ENCODE measurements around the gene NACA. TPM values are rescaled to one million over a fixed set of nuclear protein-coding genes. Genes with fewer than 3 reads are reported as not detected.

The NACA gene
- polyA plus RNA-seq, 1 of the 3 experiments (the other 2 are of a cell fraction), result 523 TPM

DNA sequence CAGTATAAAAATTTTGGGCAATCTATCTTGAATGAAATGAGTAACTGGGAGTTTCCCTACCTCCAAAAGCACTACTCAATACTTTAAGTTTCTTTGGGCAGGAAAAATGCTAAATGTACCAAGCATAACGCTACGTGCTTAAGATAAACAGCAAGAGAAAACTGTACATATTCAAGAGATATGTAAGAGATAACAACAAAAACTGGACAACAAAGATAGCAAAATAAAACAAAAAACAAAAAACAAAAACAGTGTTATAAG lies 57.0 kb downstream of the NACA start (continued):
- TF ChIP-seq, protein P1, sequence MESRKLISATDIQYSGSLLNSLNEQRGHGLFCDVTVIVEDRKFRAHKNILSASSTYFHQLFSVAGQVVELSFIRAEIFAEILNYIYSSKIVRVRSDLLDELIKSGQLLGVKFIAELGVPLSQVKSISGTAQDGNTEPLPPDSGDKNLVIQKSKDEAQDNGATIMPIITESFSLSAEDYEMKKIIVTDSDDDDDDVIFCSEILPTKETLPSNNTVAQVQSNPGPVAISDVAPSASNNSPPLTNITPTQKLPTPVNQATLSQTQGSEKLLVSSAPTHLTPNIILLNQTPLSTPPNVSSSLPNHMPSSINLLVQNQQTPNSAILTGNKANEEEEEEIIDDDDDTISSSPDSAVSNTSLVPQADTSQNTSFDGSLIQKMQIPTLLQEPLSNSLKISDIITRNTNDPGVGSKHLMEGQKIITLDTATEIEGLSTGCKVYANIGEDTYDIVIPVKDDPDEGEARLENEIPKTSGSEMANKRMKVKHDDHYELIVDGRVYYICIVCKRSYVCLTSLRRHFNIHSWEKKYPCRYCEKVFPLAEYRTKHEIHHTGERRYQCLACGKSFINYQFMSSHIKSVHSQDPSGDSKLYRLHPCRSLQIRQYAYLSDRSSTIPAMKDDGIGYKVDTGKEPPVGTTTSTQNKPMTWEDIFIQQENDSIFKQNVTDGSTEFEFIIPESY (IDR thresholded peaks at IDR 0.05; ENCODE audit: borderline replicate concordance, low read depth), result no peak
- TF ChIP-seq NFIC (IDR thresholded peaks at IDR 0.05; ENCODE audit: borderline replicate concordance) (no peak), RAD21 (IDR thresholded peaks at IDR 0.05; ENCODE audit: low read length) (no peak), TEAD4 (IDR thresholded peaks at IDR 0.05; ENCODE audit: borderline replicate concordance, insufficient read depth) (no peak), FOSL2 (IDR thresholded peaks at IDR 0.05; ENCODE audit: borderline replicate concordance, low read depth) (no peak)
- TF ChIP-seq, protein P2, sequence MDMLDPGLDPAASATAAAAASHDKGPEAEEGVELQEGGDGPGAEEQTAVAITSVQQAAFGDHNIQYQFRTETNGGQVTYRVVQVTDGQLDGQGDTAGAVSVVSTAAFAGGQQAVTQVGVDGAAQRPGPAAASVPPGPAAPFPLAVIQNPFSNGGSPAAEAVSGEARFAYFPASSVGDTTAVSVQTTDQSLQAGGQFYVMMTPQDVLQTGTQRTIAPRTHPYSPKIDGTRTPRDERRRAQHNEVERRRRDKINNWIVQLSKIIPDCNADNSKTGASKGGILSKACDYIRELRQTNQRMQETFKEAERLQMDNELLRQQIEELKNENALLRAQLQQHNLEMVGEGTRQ (IDR thresholded peaks at IDR 0.05; ENCODE audit: borderline replicate concordance, low read depth, low read length), result no peak

Small RNAs within 50 kb of the gene (small RNA-seq; reads per million reads assigned to genes)
- gene RN7SL809P, result 0 reads per million in 7 experiments

Other genes starting within 250 kb of the NACA start
- 1.2 and 2.1 TPM in 2 replicates for gene GLS2, start 237.1 kb downstream of the NACA start, polyA plus RNA-seq (2012; rRNA removed)
- 8.9 and 12.2 TPM in 2 replicates for gene RBMS2, start 203.5 kb downstream of the NACA start, polyA plus RNA-seq (2012; rRNA removed)
- 32.4 and 34.9 TPM in 2 replicates for gene BAZ2A, start 95.0 kb downstream of the NACA start, polyA plus RNA-seq (2012; rRNA removed)
- 762 and 917 TPM in 2 replicates for gene ATP5F1B, start 79.3 kb downstream of the NACA start, polyA plus RNA-seq (2012; rRNA removed)
- 38.9 and 40.5 TPM in 2 replicates for gene PTGES3, start 37.0 kb downstream of the NACA start, polyA plus RNA-seq (2012; rRNA removed)
- gene PRIM1, start 27.0 kb upstream of the NACA start, polyA plus RNA-seq (2012; rRNA removed), result 10.3 and 10.9 TPM in 2 replicates
- 1.2 and 1.5 TPM in 2 replicates for gene HSD17B6, start 38.0 kb upstream of the NACA start, polyA plus RNA-seq (2012; rRNA removed)
- gene SDR9C7, start 209.1 kb upstream of the NACA start, polyA plus RNA-seq (2012; rRNA removed), result not detected in 2 replicates
- gene RDH16, start 232.3 kb upstream of the NACA start, polyA plus RNA-seq (2012; rRNA removed), result 0.12 and 0.18 TPM in 2 replicates